Measurements from ENCODE around the gene DPEP3. TPM values are rescaled to one million over a fixed set of nuclear protein-coding genes. Genes with fewer than 3 reads are reported as not detected.
"Not testable (repeated sequence)": the region's sequence is repeated elsewhere in the genome, so short reads cannot be mapped to it uniquely, and the experiment has no call there.

DPEP3 gene
- total and polyA plus RNA-seq, 2 experiments from 2014 or later, result not detected

- Histone ChIP-seq H3K9ac (no peak overlapping the region), H3K9me2 (ENCODE audit: insufficient read depth) (no peaks in the 10 kb centered on the region), H3K4me2 (ENCODE audit: unreplicated experiment) (no peak overlapping the region), H3K4me1 (ENCODE audit: insufficient read depth) (no peaks in the 10 kb centered on the region), H3K79me2 (ENCODE audit: insufficient read depth) (no peaks in the 10 kb centered on the region), H2AFZ (no peak overlapping the region), H3K9me3 (ENCODE audit: low read depth) (no peaks in the 10 kb centered on the region), H3K36me3 (ENCODE audit: low read depth) (no peaks in the 10 kb centered on the region), H3K27me3 (replicated peaks; ENCODE audit: insufficient read depth) (no peaks in the 10 kb centered on the region; the same call in 1 of the 2 replicates), H3K4me3 (no peak overlapping the region), H3K27ac (no peak overlapping the region), H3F3A (ENCODE audit: insufficient read depth) (no peaks in the 10 kb centered on the region), H4K20me1 (ENCODE audit: insufficient read depth) (no peaks in the 10 kb centered on the region)
- in situ Hi-C loops (cut with MboI), result no loop called here
- 45 to 49% methylated on average over 4 of the region's 4 CpGs for WGBS, 2 experiments (ENCODE audit: low coverage in 1 of 2, low lambda C conversion rate in 2 of 2, missing lambda C conversion rate in 2 of 2)
- peak; percentile 51 for DNase-seq
- no peak for TF ChIP-seq EZH2phosphoT487 (IDR thresholded peaks at IDR 0.05; ENCODE audit: insufficient read depth, low read depth)
- no peak for TF ChIP-seq EZH2 (IDR thresholded peaks at IDR 0.05; ENCODE audit: insufficient read depth, poor library complexity, severe bottlenecking)
Measured at GRCh38 chr16:68003031-68003430, 22.7 kb upstream of the DPEP3 start.

GRCh38 chr16:68000450-68000849 lies 20.2 kb upstream of the DPEP3 start:
- 28% methylated on average over 3 of the region's 3 CpGs for WGBS, 2 experiments (ENCODE audit: low coverage in 1 of 2, low lambda C conversion rate in 2 of 2, missing lambda C conversion rate in 2 of 2)
- Histone ChIP-seq H2AFZ (no peak overlapping the region), H3K27ac (no peak overlapping the region), H3K4me1 (ENCODE audit: insufficient read depth) (no peaks in the 10 kb centered on the region), H3K79me2 (ENCODE audit: insufficient read depth) (no peaks in the 10 kb centered on the region), H3K9me3 (ENCODE audit: low read depth) (no peaks in the 10 kb centered on the region), H3K4me3 (no peak overlapping the region), H3K36me3 (ENCODE audit: low read depth) (no peaks in the 10 kb centered on the region), H3K9ac (no peak overlapping the region), H3K27me3 (replicated peaks; ENCODE audit: insufficient read depth) (no peaks in the 10 kb centered on the region; the same call in 1 of the 2 replicates), H3K9me2 (ENCODE audit: insufficient read depth) (no peaks in the 10 kb centered on the region), H3F3A (ENCODE audit: insufficient read depth) (no peaks in the 10 kb centered on the region), H3K4me2 (ENCODE audit: unreplicated experiment) (no peak overlapping the region), H4K20me1 (ENCODE audit: insufficient read depth) (no peaks in the 10 kb centered on the region)
- DNase-seq, result no peak
- in situ Hi-C loops (cut with MboI), result no loop called here
- TF ChIP-seq EZH2phosphoT487 (IDR thresholded peaks at IDR 0.05; ENCODE audit: insufficient read depth, low read depth), result no peak
- TF ChIP-seq EZH2 (IDR thresholded peaks at IDR 0.05; ENCODE audit: insufficient read depth, poor library complexity, severe bottlenecking), result no peak

- Histone ChIP-seq H2AFZ (no peak overlapping the region), H3K27ac (no peak overlapping the region), H4K20me1 (ENCODE audit: insufficient read depth) (no peaks in the 10 kb centered on the region), H3F3A (ENCODE audit: insufficient read depth) (no peaks in the 10 kb centered on the region), H3K36me3 (ENCODE audit: low read depth) (no peaks in the 10 kb centered on the region), H3K27me3 (replicated peaks; ENCODE audit: insufficient read depth) (no peaks in the 10 kb centered on the region; the same call in 1 of the 2 replicates), H3K4me1 (ENCODE audit: insufficient read depth) (no peaks in the 10 kb centered on the region), H3K4me3 (no peak overlapping the region), H3K9ac (no peak overlapping the region), H3K9me3 (ENCODE audit: low read depth) (no peaks in the 10 kb centered on the region), H3K9me2 (ENCODE audit: insufficient read depth) (no peaks in the 10 kb centered on the region), H3K79me2 (ENCODE audit: insufficient read depth) (no peaks in the 10 kb centered on the region), H3K4me2 (ENCODE audit: unreplicated experiment) (no peak overlapping the region)
- TF ChIP-seq EZH2phosphoT487 (IDR thresholded peaks at IDR 0.05; ENCODE audit: insufficient read depth, low read depth) (no peak), EZH2 (IDR thresholded peaks at IDR 0.05; ENCODE audit: insufficient read depth, poor library complexity, severe bottlenecking) (no peak)
- 62 to 66% methylated on average over 2 of the region's 2 CpGs for WGBS, 2 experiments (ENCODE audit: low coverage in 1 of 2, low lambda C conversion rate in 2 of 2, missing lambda C conversion rate in 2 of 2)
- no peak for DNase-seq
- in situ Hi-C loops (cut with MboI), result no loop called here
Measured at GRCh38 chr16:67999985-68000384, 19.7 kb upstream of the DPEP3 start.

GRCh38 chr16:67998779-67999688 lies 18.7 kb upstream of the DPEP3 start, which contains the start of gene DPEP2:
TSS of gene DPEP2 (minus strand) at chr16:67999484. CDS start at chr16:67993212, 6,272 bp downstream.
- H3K9me2 ChIP-seq (ENCODE audit: insufficient read depth); DNase-seq; H3F3A ChIP-seq (ENCODE audit: insufficient read depth); in situ Hi-C loops (cut with MboI); H3K79me2 ChIP-seq (ENCODE audit: insufficient read depth); H3K4me1 ChIP-seq (ENCODE audit: insufficient read depth); H3K4me3 ChIP-seq; H3K27ac ChIP-seq; H4K20me1 ChIP-seq (ENCODE audit: insufficient read depth); H3K36me3 ChIP-seq (ENCODE audit: low read depth); H3K9ac ChIP-seq; H3K4me2 ChIP-seq (ENCODE audit: unreplicated experiment); H3K27me3 ChIP-seq (replicated peaks; ENCODE audit: insufficient read depth); H3K9me3 ChIP-seq (ENCODE audit: low read depth); H2AFZ ChIP-seq: not testable (repeated sequence)
- 73 to 74% methylated on average over 18 of the region's 18 CpGs for WGBS, 2 experiments (ENCODE audit: low coverage in 1 of 2, low lambda C conversion rate in 2 of 2, missing lambda C conversion rate in 2 of 2)

- H2AFZ ChIP-seq; H3K4me2 ChIP-seq (ENCODE audit: unreplicated experiment); H3K9me2 ChIP-seq (ENCODE audit: insufficient read depth); H3K27ac ChIP-seq; H4K20me1 ChIP-seq (ENCODE audit: insufficient read depth); H3K9ac ChIP-seq; H3F3A ChIP-seq (ENCODE audit: insufficient read depth); DNase-seq; H3K4me1 ChIP-seq (ENCODE audit: insufficient read depth); in situ Hi-C loops (cut with MboI); H3K79me2 ChIP-seq (ENCODE audit: insufficient read depth); H3K4me3 ChIP-seq; H3K36me3 ChIP-seq (ENCODE audit: low read depth); H3K9me3 ChIP-seq (ENCODE audit: low read depth); H3K27me3 ChIP-seq (replicated peaks; ENCODE audit: insufficient read depth): not testable (repeated sequence)
- WGBS, 2 experiments (ENCODE audit: low coverage in 1 of 2, low lambda C conversion rate in 2 of 2, missing lambda C conversion rate in 2 of 2), result 94 to 96% methylated on average over 6 to 36 of the region's 36 CpGs
Measured at GRCh38 chr16:67998231-67998778, 18.0 kb upstream of the DPEP3 start.

Data from GM23248 (cell line).